ENCODE measurements around the gene E2F6.

Gene E2F6, protein sequence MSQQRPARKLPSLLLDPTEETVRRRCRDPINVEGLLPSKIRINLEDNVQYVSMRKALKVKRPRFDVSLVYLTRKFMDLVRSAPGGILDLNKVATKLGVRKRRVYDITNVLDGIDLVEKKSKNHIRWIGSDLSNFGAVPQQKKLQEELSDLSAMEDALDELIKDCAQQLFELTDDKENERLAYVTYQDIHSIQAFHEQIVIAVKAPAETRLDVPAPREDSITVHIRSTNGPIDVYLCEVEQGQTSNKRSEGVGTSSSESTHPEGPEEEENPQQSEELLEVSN

DNA sequence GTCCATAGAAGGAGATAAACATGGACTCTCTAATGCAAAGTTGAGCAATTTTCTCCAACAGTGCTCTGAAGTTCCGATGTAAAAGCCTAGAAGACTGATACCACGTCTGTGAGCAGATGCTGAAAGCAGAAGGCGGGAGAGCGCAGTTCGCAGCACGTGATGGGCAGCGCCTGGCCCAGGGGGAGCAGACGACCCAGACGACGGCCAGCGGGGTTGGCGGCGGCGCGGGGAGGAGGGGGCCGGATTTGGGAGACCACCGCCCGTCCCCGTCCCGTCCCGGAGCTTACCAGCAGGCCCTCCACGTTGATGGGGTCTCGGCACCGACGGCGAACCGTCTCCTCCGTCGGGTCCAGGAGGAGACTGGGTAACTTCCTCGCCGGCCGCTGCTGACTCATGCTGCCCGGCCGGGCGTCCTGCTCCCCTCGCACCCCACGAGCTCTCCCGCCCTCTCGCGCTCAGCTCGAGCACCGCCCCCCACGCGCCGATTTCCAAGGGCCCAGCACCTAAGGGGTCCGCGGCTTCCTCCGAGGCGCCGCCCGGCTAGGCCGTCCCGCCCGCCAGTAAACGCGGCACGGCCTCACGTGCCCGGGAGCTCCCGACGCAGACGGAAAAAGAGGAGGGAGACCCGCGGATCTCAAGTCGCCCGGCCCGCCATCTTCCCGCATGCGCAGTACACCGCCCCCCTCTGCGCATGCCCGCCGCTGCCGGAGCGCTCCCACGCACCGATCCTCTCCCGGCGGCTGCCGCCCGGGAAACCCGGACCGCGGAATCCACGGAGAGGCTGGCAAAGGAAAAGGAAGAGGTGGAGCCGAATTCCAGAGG lies at the start of gene E2F6:
Gene E2F6, minus strand, starts transcription at position 677 of the 822 bp plus-strand sequence. Its CDS starts 282 bp downstream, at position 395.
- DNase-seq: peak; percentile 36 to 94 (median 84)

GRCh38 chr2:11515490-11515981 lies 49.6 kb upstream of the E2F6 start:
- DNase-seq: no peak

- DNase-seq: no peak
These were observed 48.9 kb upstream of the E2F6 start for GRCh38 chr2:11514904-11515303.

GRCh38 chr2:11514081-11514730 lies 48.2 kb upstream of the E2F6 start:
- no peak for DNase-seq

GRCh38 chr2:11513319-11513718 lies 47.4 kb upstream of the E2F6 start:
- DNase-seq: no peak

GRCh38 chr2:11512431-11512830 lies 46.5 kb upstream of the E2F6 start:
- no peak for DNase-seq

GRCh38 chr2:11509657-11510360 lies 43.8 kb upstream of the E2F6 start:
- no peak for DNase-seq

DNA sequence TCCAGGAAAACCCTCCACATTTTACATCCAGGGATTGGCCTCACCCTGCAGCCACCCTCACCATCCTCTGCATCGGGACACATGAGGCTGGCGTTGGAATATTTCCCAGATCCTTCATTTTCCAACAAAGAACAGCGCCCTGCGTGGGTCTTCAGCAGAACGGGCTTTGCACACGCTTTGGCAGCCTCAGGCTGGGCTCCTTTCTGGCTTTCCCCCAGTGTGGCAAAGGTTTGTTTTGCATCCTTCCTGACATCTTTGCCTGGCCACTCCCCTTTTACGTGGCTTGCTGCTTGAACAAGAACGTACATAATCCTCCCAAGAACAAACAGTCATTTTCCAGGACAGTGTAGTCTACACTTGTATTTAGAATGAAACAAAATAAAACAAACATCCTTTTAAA lies 42.3 kb upstream of the E2F6 start:
- DNase-seq: peak in 28 of 56 donors; percentile 11 to 65 (median 25)

- peak in 1 of 56 donors; percentile 7 for DNase-seq
These were observed 41.6 kb upstream of the E2F6 start for GRCh38 chr2:11507517-11507916.

DNA sequence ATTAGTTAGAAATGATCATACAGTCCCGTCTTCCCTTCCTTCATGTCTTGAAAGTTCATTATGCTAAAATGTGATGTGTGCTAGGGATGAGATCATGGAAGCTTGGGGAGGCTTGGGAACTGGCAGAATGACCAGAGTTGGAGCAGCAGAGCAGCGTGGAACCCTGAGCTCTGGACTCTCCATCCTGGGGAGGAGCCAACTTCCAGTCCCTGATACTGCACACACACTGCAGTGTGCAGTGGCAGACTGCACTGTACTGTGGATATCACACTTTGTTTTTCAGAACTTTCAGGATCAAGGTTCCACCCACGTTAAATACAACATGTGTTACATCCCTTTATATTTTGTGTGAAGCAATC lies 40.6 kb upstream of the E2F6 start:
- peak in 2 of 56 donors; percentile 4 to 27 for DNase-seq

DNA sequence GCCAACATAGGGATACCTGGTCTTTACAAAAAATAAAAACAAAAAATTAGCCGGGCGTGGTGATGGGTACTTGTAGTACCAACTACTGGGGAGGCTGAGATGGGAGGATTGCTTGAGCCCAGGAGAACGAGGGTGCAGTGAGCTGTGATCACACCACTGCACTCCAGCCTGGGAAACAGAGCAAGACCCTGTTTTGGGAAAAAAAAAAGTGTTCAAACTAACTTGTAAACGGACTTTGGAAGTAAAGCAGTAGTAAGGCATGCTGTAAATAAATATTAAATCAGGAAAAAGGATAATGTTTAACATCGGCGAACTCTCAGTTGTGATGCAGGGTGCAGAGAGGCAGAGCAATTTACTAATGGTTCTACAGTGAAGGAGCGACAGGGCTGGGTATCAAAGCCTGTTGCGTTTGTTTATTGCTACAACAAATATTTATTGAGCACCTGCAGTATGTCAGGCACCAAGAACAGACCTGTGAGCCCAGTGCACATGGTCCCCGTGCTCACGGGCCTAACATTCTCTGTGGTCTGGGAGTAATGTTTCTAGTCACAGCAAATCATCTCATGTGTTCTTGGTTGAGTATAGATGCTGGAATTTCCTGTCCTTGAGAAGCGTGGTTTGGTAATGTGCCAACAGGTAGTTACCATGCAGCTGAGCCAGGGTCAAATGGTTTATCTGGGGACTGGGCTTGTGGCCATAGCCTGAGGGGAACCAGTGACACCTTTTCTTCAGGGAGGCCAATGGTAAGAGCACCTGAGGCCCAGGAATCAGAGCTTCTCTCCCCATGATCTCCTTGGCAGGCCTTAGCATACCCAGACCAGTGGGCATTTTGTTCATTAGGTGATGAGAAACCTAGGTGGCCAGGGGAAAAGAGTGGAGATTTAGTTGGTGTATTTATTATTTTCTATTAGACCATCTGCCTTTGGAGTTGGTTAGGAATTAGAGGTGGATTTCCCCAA lies 40.0 kb upstream of the E2F6 start:
- no peak for DNase-seq

- no peak for DNase-seq
These were observed 37.5 kb upstream of the E2F6 start for GRCh38 chr2:11503354-11503927.

DNA sequence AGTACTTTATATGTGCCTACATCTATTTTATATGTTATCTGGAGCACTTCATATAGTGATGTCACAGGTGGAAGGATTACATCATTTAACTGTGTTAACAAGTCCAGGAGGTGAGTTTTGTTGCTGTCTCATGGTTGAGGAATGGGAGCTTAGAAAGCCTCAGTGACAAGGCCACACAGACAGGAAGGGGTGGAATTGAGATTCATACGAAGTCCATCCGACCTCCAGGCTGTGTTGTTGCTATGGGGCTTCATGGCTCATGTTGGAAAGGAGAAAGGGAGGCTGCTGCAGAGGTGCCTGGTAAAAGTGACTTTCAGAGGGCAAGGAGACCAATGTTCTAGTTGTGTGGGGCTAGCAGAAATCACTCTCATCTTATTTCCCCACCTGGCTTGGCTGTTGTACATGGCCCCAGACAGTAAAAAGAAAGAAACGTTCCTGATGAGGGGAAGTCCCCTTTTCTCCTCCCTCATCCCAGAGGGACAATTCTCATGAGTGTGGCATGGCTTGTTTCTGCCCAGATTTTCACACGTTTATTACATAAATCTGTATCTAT lies 36.9 kb upstream of the E2F6 start:
- DNase-seq: no peak

DNA sequence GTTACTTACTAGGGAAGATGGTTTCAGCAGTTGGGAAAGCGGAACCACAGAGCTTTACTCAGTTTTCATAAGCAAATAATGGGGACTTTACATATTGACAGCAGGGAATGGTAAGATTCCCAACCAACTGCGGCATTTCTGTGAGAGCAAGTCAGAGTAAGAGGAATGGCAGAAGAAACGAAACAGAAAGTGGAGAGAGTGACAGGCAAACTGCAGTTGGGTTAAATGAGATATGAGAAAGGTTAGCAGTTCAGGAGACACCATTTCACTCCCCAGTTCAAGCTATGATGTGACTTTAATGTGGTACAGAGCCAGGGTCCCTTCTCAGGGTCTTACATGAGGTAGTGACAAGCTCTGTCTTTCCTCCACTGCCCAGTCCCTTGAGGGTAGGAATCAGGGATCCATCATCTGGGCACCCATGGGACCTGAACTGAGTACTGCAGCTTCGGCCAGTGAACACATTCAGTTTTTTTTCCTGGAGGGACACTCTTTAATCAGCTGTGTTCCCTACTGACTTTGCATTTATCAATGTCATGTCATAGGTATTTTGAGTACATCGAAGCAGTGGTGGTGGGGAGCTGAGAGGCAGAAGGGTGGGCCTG lies 34.8 kb upstream of the E2F6 start:
- no peak for DNase-seq

DNA sequence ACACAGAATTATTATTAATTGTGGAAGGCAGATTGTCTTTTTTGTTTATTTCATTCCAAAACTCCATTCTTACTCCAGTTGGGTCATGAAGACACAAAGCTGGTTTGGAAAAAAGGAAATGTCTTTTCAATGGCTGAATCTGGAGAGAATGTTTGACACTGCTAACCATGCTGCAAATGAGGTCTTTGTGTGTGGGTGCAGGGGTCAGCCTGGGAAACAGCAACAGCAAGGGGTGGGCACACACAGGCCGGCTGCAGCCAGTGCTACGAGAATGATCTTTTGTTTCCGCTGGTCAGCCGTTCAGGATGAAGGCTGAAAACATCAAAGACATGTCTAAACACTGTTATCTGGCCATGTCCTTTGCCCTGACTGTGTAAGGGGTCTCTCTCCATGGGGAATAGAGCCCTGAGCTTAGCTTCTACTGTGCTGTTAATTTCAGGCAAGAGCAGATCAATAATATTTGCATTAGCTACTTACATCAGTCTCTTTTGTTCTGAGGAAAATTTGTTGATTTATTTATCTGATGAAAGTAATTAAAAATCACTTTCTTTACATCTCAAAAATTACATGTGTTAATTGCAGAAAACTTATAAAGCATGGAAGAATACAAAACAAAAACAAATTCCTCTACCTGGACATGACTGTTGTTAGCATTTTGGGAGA lies 33.3 kb upstream of the E2F6 start:
- peak in 38 of 56 donors; percentile 6 to 74 (median 46) for DNase-seq

DNA sequence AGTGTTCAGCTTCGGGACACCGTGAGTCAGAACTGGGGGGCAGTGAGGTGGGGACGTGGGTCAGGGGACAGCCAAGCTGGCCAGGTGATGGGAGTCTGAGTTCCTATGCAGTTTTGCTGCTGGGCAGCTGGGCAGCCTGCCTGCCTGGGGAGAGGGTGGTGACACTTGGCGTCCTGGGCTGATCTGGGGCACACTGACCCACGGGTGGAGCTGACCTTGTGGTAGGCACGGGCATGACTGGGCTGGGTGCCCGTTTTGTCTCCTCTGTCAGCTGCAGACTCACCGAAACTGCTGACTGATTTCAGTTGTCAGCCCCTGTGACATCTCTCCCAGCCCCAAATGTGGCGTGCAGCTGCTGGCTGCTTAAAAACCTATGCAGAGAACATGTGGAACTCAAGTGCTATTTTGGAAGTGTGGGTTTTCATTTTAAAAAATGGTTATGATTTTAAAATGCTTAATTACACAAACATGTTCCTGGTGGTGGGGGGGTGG lies 32.6 kb upstream of the E2F6 start:
- peak in 49 of 56 donors; percentile 20 to 88 (median 60) for DNase-seq

- DNase-seq: peak in 18 of 56 donors; percentile 11 to 74 (median 24)
These were observed 30.1 kb upstream of the E2F6 start for GRCh38 chr2:11495844-11496681.
